DND-41 (cell line): ENCODE results near the gene GPC1.

Experiments
- CTCF ChIP-seq: IDR thresholded peaks from 2 replicates; pipeline ENCODE4 v1.5.1; 2012; ENCODE audit warnings: borderline replicate concordance, low read length, moderate library complexity, mild to moderate bottlenecking; ENCODE audit not compliant: poor library complexity, severe bottlenecking; ENCODE audit errors: extremely low read depth
- EZH2 ChIP-seq: IDR thresholded peaks from 3 replicates; pipeline ENCODE4 v1.6.1; 2012; ENCODE audit warnings: borderline replicate concordance, low read depth, mild to moderate bottlenecking, moderate library complexity, low read length, inconsistent platforms; ENCODE audit not compliant: severe bottlenecking

- no peak for TF ChIP-seq CTCF
- no peak for TF ChIP-seq EZH2
Observed at GRCh38 chr2:240399419-240400324, 35.8 kb upstream of the GPC1 start.
